ENCODE data around the gene SAMD14.

Gene SAMD14

GRCh38 chr17:50113624-50114320 is 16.2 kb downstream of the SAMD14 start:
- no peak for DNase-seq (ENCODE audit: extremely low read depth in 1 of 2, low read depth in 1 of 2)

DNA sequence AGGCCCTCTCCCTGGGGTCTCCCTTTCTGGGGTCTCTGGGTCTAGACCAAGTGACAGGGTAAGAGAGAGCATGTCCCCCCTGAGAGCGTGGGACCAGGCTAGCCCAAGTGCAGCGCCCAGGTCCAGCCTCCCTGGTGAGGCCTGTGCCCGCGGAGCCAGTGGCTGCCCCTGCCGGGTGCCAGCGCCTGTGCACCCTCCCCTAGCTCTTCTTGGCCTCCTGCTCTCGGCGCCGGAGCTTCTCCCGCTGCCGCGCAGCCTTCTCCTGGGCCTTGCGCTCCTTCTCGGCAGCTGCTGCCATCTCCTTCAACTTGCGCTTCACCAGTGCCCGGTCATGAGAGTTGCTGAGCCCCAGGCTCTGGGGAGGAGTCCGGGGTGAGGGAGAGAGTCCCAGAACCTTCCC is 17.3 kb downstream of the SAMD14 start:
- no peak for DNase-seq (ENCODE audit: extremely low read depth in 1 of 2, low read depth in 1 of 2)

GRCh38 chr17:50111673-50112655 is 18.0 kb downstream of the SAMD14 start:
- no peak for DNase-seq (ENCODE audit: extremely low read depth in 1 of 2, low read depth in 1 of 2)

- DNase-seq (ENCODE audit: extremely low read depth in 1 of 2, low read depth in 1 of 2), result no peak
These were observed 19.2 kb downstream of the SAMD14 start for GRCh38 chr17:50110591-50111349.

DNA sequence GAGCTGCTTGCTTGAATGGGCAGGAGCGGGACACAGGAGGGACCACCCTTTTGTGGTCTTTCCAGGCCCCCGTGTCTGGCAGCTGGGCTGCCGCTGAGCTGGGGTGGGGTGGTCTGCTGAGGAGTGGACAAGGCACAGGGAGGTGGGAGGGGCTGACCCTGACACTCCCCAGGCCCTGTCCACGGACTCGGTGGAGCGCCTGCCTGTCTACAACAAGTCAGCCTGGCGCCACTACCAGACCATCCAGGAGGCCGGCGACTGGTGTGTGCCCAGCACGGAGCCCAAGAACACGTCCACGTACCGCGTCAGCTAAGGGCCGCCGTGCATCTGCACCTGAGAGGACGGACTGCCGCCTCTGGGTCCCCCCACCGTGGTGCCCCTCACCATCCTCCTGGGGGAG is 20.2 kb downstream of the SAMD14 start:
- no peak for DNase-seq (ENCODE audit: extremely low read depth in 1 of 2, low read depth in 1 of 2)

DNA sequence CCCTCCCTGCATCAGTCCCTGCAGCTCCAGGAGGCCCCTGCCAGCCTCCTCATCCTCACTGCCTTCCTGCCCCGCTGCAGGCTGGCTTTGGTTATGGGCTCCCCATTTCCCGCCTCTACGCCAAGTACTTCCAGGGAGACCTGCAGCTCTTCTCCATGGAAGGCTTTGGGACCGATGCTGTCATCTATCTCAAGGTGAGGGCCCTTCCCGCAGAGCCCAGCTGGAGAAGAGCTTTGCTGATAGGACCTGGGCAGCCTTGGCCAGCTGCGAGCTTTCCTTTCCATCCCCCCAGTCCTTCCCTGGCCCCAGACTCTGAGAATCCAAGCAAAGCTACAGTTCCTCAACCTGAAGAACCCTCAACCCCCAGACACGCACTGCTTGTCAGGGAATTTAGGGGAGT is 20.8 kb downstream of the SAMD14 start:
- DNase-seq (ENCODE audit: extremely low read depth in 1 of 2, low read depth in 1 of 2), result no peak

DNA sequence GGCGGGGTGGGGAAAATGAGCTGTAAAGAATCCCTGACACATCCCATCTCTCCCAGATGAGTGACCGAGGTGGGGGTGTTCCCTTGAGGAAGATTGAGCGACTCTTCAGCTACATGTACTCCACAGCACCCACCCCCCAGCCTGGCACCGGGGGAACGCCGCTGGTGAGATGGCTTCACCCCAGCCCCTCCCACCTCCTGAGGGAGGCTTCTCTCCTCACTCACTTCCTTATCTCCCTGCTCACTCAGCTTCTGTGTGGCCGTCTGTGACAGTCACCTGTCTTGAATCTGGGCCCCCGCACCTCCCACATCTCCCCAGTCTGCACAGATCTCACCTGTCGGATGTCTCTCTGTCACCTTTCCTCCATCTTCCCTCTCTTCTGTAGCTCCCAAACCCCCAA is 21.4 kb downstream of the SAMD14 start:
- no peak for DNase-seq (ENCODE audit: extremely low read depth in 1 of 2, low read depth in 1 of 2)

DNA sequence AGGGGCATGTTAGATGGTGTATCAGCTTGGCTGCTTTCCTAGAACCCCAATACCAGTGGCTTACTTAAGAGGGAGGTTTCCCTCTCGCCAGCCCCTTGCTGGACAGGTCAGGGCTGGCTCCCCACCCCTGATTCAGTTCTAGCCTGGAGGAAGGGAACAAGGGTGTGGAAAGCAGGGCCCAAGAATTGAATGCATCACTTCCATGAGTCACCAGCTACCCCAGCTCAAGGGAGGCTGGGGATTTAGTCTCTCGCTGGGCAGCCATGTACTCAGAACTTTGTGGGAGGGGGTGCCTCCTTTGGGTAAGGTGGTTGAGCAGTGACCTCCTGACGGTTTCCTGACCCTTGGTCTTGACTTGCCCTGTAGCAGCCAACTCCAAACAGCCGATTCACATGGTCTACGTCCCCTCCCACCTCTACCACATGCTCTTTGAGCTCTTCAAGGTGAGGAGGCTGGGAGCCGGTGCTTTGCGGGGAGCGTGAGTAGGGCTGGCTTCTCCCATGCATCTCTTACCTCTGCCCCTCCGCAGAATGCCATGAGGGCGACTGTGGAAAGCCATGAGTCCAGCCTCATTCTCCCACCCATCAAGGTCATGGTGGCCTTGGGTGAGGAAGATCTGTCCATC is 22.1 kb downstream of the SAMD14 start:
- no peak for DNase-seq (ENCODE audit: extremely low read depth in 1 of 2, low read depth in 1 of 2)

DNA sequence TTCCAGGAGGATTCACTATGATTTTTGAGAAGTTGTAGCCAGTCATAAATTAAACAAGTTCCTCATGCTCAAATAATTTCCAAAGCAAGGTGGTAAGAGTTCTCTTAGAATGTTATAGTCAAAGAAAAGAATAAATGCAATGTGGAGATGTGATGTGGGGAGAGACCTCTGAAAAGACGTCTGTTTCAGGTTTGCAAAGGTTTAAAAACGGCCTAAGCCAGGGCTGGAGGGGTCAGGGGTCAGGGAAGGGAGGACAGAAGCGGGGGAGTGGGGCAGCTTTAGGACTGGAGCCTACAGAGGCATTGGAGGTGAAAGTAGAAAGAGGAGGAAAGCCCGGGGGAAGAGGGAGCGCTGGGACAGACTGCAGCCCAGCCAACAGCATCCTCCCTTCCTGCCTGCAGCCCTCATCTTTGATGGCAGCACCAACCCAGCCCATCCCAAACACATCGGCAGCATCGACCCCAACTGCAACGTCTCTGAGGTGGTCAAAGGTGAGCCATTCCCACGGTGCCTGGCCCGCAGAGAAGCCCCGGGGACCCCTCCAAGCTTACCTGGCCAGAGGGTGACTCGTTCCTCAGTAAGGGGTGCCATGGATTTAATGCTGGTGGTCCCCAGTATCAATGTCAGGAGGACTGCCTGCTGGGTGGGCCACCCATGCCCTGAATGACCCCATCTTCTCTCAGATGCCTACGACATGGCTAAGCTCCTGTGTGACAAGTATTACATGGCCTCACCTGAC is 23.4 kb downstream of the SAMD14 start:
- DNase-seq (ENCODE audit: extremely low read depth in 1 of 2, low read depth in 1 of 2), result no peak

- DNase-seq (ENCODE audit: extremely low read depth in 1 of 2, low read depth in 1 of 2), result no peak
These were observed 24.1 kb downstream of the SAMD14 start for GRCh38 chr17:50105811-50106210.

GRCh38 chr17:50103941-50104340 is 26.0 kb downstream of the SAMD14 start:
- no peak for DNase-seq (ENCODE audit: extremely low read depth in 1 of 2, low read depth in 1 of 2)

GRCh38 chr17:50103252-50103651 is 26.7 kb downstream of the SAMD14 start:
- DNase-seq (ENCODE audit: extremely low read depth in 1 of 2, low read depth in 1 of 2), result no peak

DNA sequence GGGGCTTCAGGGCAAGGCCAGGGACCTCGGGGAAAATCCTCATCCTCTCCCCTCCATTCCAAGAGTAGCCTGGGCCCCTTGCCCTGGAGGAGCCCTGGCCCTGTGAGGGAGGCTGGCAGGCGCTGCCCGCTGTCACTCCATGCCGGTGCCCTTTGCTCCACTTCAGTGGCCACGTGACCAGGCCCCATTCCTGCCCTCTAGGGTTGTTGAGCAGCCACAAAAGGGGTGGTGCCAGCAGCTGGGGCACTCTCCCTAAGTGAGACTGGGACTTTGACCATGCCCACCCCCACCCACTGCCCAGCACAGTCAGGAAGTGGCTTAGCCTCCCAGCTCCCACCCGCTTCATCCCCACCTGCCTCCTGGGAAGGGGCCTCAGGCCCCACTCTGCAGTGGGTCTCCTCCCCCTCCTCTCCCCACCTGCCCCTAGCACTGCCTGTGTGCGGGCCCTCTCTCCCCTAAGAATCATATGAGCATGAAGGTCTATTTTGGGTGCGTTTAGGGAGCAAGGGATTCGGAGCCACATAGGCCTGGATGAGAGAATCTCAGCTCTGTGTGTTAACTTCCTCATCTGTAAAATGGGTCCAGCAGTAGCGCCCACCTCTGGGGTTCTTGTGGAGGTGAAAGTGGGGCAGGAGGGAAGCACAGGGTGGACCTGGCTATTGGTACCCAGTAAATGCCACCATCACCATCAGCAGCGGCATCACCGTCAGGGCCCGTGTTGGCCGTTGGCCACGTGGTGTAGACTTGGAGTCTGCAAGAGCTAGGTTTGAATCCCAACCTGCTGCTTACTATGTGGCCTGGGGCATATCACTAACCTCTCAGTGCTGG is 27.6 kb downstream of the SAMD14 start:
- DNase-seq (ENCODE audit: extremely low read depth in 1 of 2, low read depth in 1 of 2), result no peak

DNA sequence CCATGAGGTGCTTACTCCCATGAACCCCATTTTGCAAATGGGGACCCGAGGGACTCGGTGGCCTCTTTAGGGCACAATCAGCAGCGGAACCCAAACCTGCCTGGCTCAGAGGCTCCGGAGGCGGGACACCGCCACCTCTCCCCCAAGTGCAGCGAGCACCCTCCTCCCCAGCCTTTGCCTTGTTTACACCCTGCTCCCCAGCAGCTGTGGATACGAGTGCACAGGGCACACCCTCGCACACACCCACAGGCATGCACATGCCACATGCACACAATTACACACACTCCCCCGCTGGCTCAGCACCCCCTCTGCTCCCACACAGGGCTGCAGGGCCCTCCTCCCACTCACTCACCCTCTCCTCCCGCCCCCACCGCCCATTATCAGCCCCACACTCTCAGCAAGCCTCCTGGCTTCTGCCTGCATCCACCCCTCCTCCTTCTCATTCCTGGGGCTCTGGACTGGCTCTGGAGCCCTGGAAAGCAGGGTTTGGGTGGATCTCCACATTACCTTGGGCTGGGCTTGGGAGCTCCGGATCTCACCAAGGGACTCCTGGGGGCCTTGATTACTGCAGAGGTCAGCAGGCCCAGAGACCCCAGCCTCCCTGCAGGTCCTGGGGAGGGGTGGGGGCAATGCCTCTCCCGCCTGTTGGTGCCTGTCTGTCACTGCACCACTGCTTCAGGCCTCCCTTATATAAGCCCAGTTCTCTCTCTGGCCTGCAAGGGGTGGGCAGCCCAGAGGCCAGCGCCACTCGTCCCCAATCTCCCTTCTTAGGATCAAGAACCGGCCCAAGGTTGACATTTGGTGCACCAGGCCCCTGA is 28.4 kb downstream of the SAMD14 start:
- no peak for DNase-seq (ENCODE audit: extremely low read depth in 1 of 2, low read depth in 1 of 2)

DNA sequence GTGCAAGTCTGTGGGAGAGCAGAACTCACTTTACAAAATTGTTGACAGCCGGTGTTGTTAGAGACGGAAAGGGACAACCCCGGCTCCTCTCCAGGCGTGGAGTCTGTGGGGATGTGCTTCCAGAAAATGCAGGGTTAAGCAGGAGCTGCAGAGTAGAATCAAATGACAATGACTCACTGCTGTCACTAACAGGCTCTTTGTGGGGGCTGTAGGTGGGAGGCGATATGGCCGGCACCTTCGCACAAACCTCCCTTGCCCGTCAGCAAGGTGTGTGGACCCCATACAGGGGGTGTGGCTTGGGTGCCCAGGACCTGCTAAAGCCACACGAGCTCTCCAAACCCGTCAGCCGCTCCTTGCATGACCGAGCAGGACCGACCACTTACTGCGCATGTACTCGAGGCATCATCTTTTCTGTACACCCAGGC is 29.0 kb downstream of the SAMD14 start:
- no peak for DNase-seq (ENCODE audit: extremely low read depth in 1 of 2, low read depth in 1 of 2)

DNA sequence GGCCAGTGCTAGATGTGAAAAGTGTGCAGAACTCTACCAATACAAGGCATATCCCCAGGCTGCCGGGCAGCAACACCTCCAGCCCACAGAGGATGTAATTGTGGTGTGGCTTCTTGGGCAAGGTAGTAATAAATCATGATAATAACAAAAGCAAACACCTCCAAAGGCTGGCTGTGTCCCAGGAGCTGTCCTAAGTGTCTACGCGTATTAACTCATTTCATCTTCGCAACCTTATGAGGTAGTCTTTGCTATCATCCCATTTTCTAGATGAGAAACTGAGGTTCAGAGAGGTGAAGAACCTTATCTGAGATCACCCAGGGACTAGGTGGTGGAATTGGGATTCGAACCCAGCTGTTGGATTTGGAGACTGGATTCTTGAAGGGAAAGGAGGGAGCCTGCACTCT is 29.5 kb downstream of the SAMD14 start:
- no peak for DNase-seq (ENCODE audit: extremely low read depth in 1 of 2, low read depth in 1 of 2)

GRCh38 chr17:50099003-50099402 is 31.0 kb downstream of the SAMD14 start:
- no peak for DNase-seq (ENCODE audit: extremely low read depth in 1 of 2, low read depth in 1 of 2)

GRCh38 chr17:50098583-50098982 is 31.4 kb downstream of the SAMD14 start:
- no peak for DNase-seq (ENCODE audit: extremely low read depth in 1 of 2, low read depth in 1 of 2)

All from stimulated activated CD8-positive, alpha-beta memory T cell treated with anti-CD3 and anti-CD28 coated beads, Interleukin-7, amount 100 ng/mL, for 48 hours (primary cell).